K562 (cell line): ENCODE results near the gene SFPQ. TPM values are rescaled to one million over a fixed set of nuclear protein-coding genes. Genes with fewer than 3 reads are reported as not detected.

ENCODE experiments used
- ATF2 ChIP-seq: sonication (generic); formaldehyde crosslinking; IDR thresholded peaks from 2 replicates; pipeline ENCODE4 v1.8.1; 2022; ENCODE audit warnings: missing genetic modification reagents
- ATF4 ChIP-seq: fragments of 450-650 bp; formaldehyde crosslinking; IDR thresholded peaks from 2 replicates; pipeline ENCODE4 v1.4.0; 2022; ENCODE audit warnings: mild to moderate bottlenecking, moderate library complexity
- CBX1 ChIP-seq: sonication (generic); IDR thresholded peaks from 2 replicates; pipeline ENCODE4 v1.6.1; 2016; ENCODE audit warnings: antibody characterized with exemption, low read depth, mild to moderate bottlenecking
- CC2D1A ChIP-seq: fragments of 450-650 bp; IDR thresholded peaks from 2 replicates; pipeline ENCODE4 v1.6.1; 2017; ENCODE audit warnings: mild to moderate bottlenecking
- CTBP1 ChIP-seq: fragments of 450-650 bp; IDR thresholded peaks from 2 replicates; pipeline ENCODE4 v1.6.1; 2016; ENCODE audit warnings: borderline replicate concordance
- E2F3 ChIP-seq: fragments of 250-450 bp; sonication (Bioruptor Pico); IDR thresholded peaks from 2 replicates; pipeline ENCODE4 v1.4.0; 2020; ENCODE audit warnings: mild to moderate bottlenecking
- FOXK2 ChIP-seq, 2 experiments: fragments of 450-650 bp; IDR thresholded peaks in 1 of 2; conservative IDR thresholded peaks in 1 of 2; 2 replicates each; pipeline ENCODE4 v1.6.1; 2016; ENCODE audit warnings: low read depth in 2 of 2, mild to moderate bottlenecking in 1 of 2
- GTF2F1 ChIP-seq: IDR thresholded peaks from 2 replicates; pipeline ENCODE4 v1.6.1; 2011; ENCODE audit warnings: low read depth, low read length, improper control_type of control experiment
- GTF3C2 ChIP-seq: IDR thresholded peaks from 3 replicates; pipeline ENCODE4 v1.6.1; 2011; ENCODE audit warnings: borderline replicate concordance, mild to moderate bottlenecking, moderate library complexity; ENCODE audit not compliant: insufficient read length; ENCODE audit errors: extremely low read depth
- HMBOX1 ChIP-seq: sonication (generic); IDR thresholded peaks from 2 replicates; pipeline ENCODE4 v1.6.1; 2016
- IRF9 ChIP-seq: fragments of 450-650 bp; IDR thresholded peaks from 2 replicates; pipeline ENCODE4 v1.6.1; 2016; ENCODE audit warnings: missing biosample characterization, missing genetic modification characterization
- MAFF ChIP-seq: IDR thresholded peaks from 2 replicates; pipeline ENCODE4 v1.6.1; 2012; ENCODE audit warnings: low read length, improper control_type of control experiment
- MBD1 ChIP-seq: fragments of 250-450 bp; sonication (Bioruptor Pico); IDR thresholded peaks from 2 replicates; pipeline ENCODE4 v1.8.0; 2022; ENCODE audit warnings: inconsistent platforms
- RB1 ChIP-seq: fragments of 450-650 bp; IDR thresholded peaks from 2 replicates; pipeline ENCODE4 v1.6.1; 2017; ENCODE audit warnings: low read depth, mild to moderate bottlenecking
- SAP30 ChIP-seq: fragments of 200-600 bp; sonication (generic); IDR thresholded peaks from 2 replicates; pipeline ENCODE4 v1.6.1; 2012; ENCODE audit warnings: borderline replicate concordance, low read depth, mild to moderate bottlenecking, moderate library complexity, low read length, control low read depth, inconsistent platforms; ENCODE audit not compliant: insufficient read depth, poor library complexity, severe bottlenecking
- TAF1 ChIP-seq: IDR thresholded peaks from 2 replicates; pipeline ENCODE4 v1.6.1; 2011; ENCODE audit warnings: mild to moderate bottlenecking, low read length, moderate library complexity; ENCODE audit not compliant: insufficient read depth, control insufficient read depth, severe bottlenecking; ENCODE audit errors: extremely low read depth
- TAF7 ChIP-seq: fragments of 450-650 bp; IDR thresholded peaks from 2 replicates; pipeline ENCODE4 v1.6.1; 2016; ENCODE audit warnings: missing genetic modification characterization, missing compliant biosample characterization
- U2AF1 ChIP-seq: fragments of 200-400 bp; formaldehyde crosslinking; optimal IDR thresholded peaks from 2 replicates; pipeline ENCODE3; 2017; ENCODE audit warnings: mild to moderate bottlenecking, low read depth, low read length, moderate library complexity
- ZNF695 ChIP-seq: fragments of 450-650 bp; formaldehyde crosslinking; IDR thresholded peaks from 2 replicates; pipeline ENCODE4 v1.4.0; 2020; ENCODE audit warnings: mild to moderate bottlenecking, moderate library complexity
- polyA plus RNA-seq, 8 experiments: library from polyadenylated mRNA; depleted of rRNA in 4 of 8; stranded (reverse) in 5 of 8; unstranded in 3 of 8; fragments of >200 nt; fragmentation: Nextera tagmentation in 2 of 8; fragmentation: Illumina TruSeq in 1 of 8; extraction: Ambion mirVana in 2 of 8; extraction: Trizol in 1 of 8; gene quantifications; 2 replicates each; pipeline versions ENCODE4 v1.2.1 to v1.2.3, GENCODE V29; 2011 to 2014; ENCODE audit warnings: inconsistent platforms in 1 of 8, missing spikeins in 1 of 8
- total RNA-seq, 7 experiments: library from RNA; depleted of rRNA in 6 of 7; stranded (reverse); fragments of >200 nt in 6 of 7; fragmentation: Illumina TruSeq in 2 of 7; extraction: Trizol in 2 of 7; gene quantifications; 2 replicates each; pipeline versions ENCODE4 v1.2.1 to v1.2.3, GENCODE V29; 2011 to 2021; ENCODE audit warnings: low replicate concordance in 1 of 7

The SFPQ gene
- total and polyA plus RNA-seq, 9 of the 15 experiments (the other 6 are each of a cell fraction or from before 2014, with no cell fraction given) = 69.7 to 562 (median 399) TPM

GRCh38 chr1:35202048-35202719 lies 9.2 kb upstream of the SFPQ start (continued):
- no peak for TF ChIP-seq ATF4 (CRISPR knock-in tag)
- TF ChIP-seq E2F3 (CRISPR knock-in tag) = no peak
- no peak for TF ChIP-seq MAFF
- no peak for TF ChIP-seq GTF3C2
- TF ChIP-seq FOXK2 (conservative IDR thresholded peaks at IDR 0.05 in 1 of 2, IDR thresholded peaks at IDR 0.05 in 1 of 2; ENCODE audit: low read depth in 2 of 2) = peak in 1 of 2 experiments; percentile 48; a peak in 1 of 4 replicates
- TF ChIP-seq ATF2 (CRISPR knock-in tag) = no peak
- TF ChIP-seq U2AF1 = no peak
- TF ChIP-seq TAF7 (tag) = no peak
- peak; percentile 77 for TF ChIP-seq RB1
- no peak for TF ChIP-seq MBD1
- no peak for TF ChIP-seq GTF2F1
- no peak for TF ChIP-seq HMBOX1
- TF ChIP-seq SAP30 = no peak
- TF ChIP-seq CTBP1 = peak; percentile 48; the same call in 1 of the 2 replicates
- TF ChIP-seq TAF1 = no peak
- TF ChIP-seq IRF9 (tag) = no peak
- peak; percentile 44; the same call in 1 of the 2 replicates for TF ChIP-seq CC2D1A
- TF ChIP-seq ZNF695 = no peak
- TF ChIP-seq CBX1 = no peak
